GDM1 (cell line): ENCODE data around the gene PQBP1.
A peak's percentile ranks its signal among the peaks of the same experiment; 100 is the strongest.
"Not testable (repeated sequence)": the region's sequence is repeated elsewhere in the genome, so short reads cannot be mapped to it uniquely, and the experiment has no call there.

Source experiments
- DNase-seq: peaks from one replicate; lab custom pipeline; 2025; lab: John Stamatoyannopoulos, UW

PQBP1 gene, protein sequence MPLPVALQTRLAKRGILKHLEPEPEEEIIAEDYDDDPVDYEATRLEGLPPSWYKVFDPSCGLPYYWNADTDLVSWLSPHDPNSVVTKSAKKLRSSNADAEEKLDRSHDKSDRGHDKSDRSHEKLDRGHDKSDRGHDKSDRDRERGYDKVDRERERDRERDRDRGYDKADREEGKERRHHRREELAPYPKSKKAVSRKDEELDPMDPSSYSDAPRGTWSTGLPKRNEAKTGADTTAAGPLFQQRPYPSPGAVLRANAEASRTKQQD

DNA sequence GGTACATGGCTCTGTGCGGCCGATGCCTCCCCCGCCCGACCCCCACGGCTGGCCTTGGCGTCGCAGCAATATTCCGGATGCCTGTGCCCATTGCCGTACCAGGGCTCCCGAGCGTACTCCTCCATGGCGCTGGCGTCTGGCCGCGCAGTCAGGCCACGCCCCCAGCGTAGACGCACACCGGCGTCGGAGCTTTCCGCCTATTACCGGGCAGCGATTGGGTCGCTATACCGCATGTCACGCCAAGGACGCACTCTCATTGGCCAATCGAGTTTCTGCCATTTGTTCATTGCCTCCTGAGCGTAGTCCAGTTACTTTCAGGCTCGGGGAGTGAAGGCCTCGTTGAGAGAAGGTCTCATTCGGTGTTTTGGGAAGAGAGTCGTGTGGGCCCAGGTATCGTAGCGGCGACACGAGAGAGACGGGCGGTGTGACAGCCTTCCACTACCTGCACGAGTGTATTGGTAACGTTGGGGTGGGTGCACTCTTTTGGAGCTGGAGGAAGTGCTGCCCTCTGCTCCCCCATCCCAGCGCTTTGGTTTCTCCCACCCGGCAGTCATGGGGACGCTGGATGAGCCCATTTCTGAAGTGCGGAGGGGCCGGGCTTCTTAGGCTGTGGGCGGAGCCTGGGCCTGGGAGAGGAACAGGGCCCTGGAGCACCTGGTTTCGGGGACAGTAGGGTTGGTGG lies at the start of gene PQBP1, which contains the start of gene TIMM17B:
PQBP1 (plus strand) TSS at position 306 of the 682 bp plus-strand sequence. CDS start 580 bp downstream, outside the sequence.
TIMM17B (minus strand) TSS at position 144 of the 682 bp plus-strand sequence; CDS start at position 125, 19 bp downstream.
- DNase-seq, result peak; percentile 90

GRCh38 chrX:48848847-48849246 lies 48.9 kb upstream of the PQBP1 start:
- DNase-seq, result no peak

DNA sequence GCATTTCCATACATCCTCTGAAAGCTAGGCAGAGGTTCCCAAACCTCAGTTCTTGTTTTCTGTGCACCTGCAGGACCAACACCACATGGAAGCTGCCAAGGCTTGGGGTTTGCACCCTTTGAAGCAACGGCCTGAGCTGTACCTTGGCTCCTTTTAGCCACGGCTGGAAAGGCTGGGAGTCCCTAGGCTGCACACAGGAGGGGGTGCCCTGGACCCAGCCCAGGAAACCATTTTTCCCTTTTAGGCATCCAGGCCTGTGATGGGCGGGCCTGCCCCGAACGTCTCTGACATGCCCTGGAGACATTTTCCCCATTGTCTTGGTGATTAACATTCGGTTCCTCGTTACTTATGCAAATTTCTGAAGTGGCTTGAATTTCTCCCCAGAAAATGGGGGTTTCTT lies 44.9 kb upstream of the PQBP1 start:
- no peak for DNase-seq

- not testable (repeated sequence) for DNase-seq
Measured at GRCh38 chrX:48853494-48853893, 44.2 kb upstream of the PQBP1 start.

GRCh38 chrX:48854121-48854804 lies 43.5 kb upstream of the PQBP1 start:
- not testable (repeated sequence) for DNase-seq

- no peak for DNase-seq
Measured at GRCh38 chrX:48854898-48855297, 42.8 kb upstream of the PQBP1 start.

DNA sequence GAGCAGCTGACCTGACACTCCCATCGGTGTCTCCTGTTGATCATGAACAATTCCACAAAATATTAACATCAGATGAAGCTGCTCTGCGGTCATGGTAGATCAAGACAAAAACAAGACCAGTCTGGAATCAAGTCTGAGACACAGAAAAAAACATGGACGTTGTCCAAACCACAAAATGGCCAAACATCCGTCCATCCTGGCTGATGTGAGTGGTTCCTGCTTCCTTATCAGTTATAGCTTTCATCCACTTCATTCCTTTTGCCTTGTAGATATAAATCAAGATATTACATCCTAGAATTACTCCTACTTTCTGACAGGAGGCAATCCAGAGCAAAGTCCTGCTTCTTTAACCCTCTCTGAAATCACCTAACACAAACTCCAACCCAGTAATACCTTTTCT lies 33.5 kb upstream of the PQBP1 start:
- no peak for DNase-seq

- DNase-seq, result not testable (repeated sequence)
Measured at GRCh38 chrX:48872017-48872416, 25.7 kb upstream of the PQBP1 start.

GRCh38 chrX:48876944-48877343 lies 20.8 kb upstream of the PQBP1 start:
- not testable (repeated sequence) for DNase-seq

- DNase-seq, result no peak
Measured at GRCh38 chrX:48883729-48884128, 14.0 kb upstream of the PQBP1 start.

DNA sequence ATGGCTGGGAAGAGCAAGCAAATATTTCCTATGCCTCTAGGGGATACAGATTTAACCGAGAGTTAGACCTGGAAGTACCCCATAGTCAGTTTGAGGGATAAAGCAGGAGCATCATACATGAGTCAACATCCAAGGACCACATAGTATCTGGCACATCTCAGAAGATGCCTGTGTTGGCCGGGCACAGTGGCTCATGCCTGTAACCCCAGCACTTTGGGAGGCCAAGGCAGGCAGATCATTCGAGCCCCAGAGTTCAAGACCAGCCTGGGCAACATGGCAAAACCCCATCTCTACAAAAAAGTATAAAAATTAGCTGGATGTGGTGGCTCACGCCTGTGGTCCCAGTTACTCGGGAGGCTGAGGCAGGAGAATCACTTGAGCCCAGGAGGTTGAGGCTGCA lies 11.1 kb upstream of the PQBP1 start:
- not testable (repeated sequence) for DNase-seq

DNA sequence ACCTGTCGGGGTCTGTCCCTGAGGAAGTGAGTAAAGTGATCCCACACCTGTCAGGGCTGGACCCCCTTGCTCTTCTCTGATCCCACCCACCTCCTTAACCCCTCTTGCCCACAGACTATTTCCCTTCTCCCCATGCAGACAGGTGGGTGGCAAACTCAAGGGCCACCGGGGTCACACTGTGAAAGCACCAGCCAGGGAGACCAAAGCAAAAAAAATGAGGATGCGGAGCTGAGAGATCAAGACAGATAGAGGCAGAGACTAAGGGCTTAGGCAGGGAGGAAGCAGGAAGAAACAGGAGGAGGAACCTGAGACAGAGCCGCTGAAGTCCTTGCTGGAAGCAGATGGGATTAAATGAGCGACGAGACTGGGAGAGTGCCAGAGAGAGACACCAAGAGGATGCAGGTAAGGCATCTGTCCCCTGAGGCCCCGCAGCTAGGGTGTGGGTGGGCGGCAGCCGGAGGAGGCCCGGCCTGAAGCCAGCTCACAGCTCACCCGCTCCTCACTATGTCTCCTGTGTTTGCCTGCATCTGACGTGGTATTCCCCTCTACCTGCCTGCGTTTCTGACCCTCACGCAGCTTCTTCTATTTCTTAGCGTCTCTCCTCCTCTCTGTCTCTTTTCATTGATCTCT lies 7.3 kb upstream of the PQBP1 start:
- no peak for DNase-seq

- DNase-seq, result no peak
Measured at GRCh38 chrX:48890934-48891401, 6.8 kb upstream of the PQBP1 start.

GRCh38 chrX:48891402-48892288 lies 6.1 kb upstream of the PQBP1 start:
- DNase-seq, result peak; percentile 80

DNA sequence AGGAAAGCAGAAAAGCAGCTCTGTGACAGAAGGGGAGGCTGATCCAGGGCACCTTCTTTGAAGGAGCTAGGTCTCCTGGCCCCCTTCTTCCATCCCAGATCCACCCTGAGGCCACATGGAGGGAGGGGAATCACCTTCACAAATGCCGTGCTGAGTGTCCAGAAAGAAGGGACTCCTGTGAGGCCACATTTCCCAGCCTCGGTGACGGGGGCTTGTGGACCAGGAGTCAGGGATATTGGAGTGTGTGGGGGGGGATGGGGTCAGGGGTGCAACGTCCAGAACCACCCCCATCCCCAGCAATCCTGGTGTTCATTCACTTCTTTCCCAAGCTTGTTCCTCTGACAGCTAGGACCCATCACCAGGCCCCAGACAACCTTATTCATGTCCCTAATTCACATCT lies 4.8 kb upstream of the PQBP1 start:
- no peak for DNase-seq

GRCh38 chrX:48893556-48894348 lies 4.0 kb upstream of the PQBP1 start:
- DNase-seq, result no peak

DNA sequence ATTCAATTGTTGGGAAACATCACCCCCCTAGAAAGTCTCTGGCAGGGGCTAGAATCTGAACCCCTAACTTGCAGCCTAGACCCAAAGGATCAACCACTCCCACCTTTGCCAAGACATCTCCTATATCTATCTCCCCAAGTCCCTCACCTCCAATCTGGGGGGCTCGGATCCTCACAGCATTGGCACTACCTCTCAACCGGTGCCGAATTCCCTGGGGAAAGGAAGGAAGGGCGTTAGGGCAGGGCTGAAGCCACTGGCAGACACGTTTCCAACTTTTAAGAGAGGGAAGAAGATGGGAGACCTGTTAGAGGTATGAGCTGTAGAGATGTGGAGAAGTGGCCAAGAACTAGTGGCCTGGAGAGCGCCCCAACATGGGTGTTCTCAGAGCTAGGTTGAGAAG lies 2.8 kb upstream of the PQBP1 start:
- no peak for DNase-seq

DNA sequence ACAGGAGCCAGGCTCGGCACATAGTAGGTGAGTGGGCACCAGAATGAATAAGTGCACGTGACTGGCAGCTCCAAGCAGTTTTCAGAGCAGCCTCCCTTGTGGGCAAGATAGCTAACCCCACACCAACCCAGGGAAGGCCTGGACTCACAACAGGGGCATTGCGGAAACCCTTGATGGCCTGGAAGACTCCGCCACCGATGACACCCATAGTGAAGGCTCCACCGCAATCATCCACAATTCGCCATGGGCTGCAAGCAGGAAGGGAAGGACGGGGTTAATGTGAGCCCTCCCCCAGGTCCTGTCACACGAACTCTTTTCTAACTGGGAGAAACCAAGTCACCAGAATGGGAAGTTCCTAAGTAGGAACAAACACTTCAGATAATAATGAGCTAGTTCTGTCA lies 1.1 kb upstream of the PQBP1 start:
- no peak for DNase-seq

- DNase-seq, result no peak
Measured at GRCh38 chrX:48897157-48897624, 539 bp upstream of the PQBP1 start.

GRCh38 chrX:48899078-48899410 lies 1.3 kb downstream of the PQBP1 start:
- no peak for DNase-seq
